Suprapubic skin (tissue), 4 donors: ENCODE measurements around the gene FEZ2.

Experiments used
- CTCF ChIP-seq, 2 donors: fragments of 200-600 bp in 1 of 2; fragments of 450-650 bp in 1 of 2; sonication (generic) in 1 of 2; IDR thresholded peaks; one replicate each; pipeline ENCODE4 v1.5.1; 2016 to 2019; ENCODE audit warnings: antibody characterized with exemption in 2 of 2, mild to moderate bottlenecking in 1 of 2, moderate library complexity in 1 of 2
- POLR2A ChIP-seq, 2 donors: fragments of 450-650 bp; IDR thresholded peaks; one replicate each; pipeline ENCODE4 v1.6.1; 2017; ENCODE audit warnings: antibody characterized with exemption in 2 of 2, mild to moderate bottlenecking in 2 of 2, moderate library complexity in 2 of 2
- POLR2AphosphoS5 ChIP-seq, 3 donors: sonication (generic); formaldehyde crosslinking; IDR thresholded peaks; one replicate each; pipeline ENCODE4 v1.6.1; 2017; ENCODE audit warnings: antibody characterized with exemption in 3 of 3

- TF ChIP-seq CTCF (IDR thresholded peaks at IDR 0.05) (no peak), POLR2AphosphoS5 (IDR thresholded peaks at IDR 0.05) (no peak), POLR2A (IDR thresholded peaks at IDR 0.05) (no peak)
These were observed 18.7 kb downstream of the FEZ2 start for GRCh38 chr2:36579297-36579664.
